Fibroblast of the conjunctiva (primary cell): Measurements from ENCODE around the gene HTT.

Experiments
- DNase-seq: peaks from one replicate; pipeline ENCODE4 v3.0.0-alpha.2; 2010; ENCODE audit warnings: low read depth

HTT gene

DNA sequence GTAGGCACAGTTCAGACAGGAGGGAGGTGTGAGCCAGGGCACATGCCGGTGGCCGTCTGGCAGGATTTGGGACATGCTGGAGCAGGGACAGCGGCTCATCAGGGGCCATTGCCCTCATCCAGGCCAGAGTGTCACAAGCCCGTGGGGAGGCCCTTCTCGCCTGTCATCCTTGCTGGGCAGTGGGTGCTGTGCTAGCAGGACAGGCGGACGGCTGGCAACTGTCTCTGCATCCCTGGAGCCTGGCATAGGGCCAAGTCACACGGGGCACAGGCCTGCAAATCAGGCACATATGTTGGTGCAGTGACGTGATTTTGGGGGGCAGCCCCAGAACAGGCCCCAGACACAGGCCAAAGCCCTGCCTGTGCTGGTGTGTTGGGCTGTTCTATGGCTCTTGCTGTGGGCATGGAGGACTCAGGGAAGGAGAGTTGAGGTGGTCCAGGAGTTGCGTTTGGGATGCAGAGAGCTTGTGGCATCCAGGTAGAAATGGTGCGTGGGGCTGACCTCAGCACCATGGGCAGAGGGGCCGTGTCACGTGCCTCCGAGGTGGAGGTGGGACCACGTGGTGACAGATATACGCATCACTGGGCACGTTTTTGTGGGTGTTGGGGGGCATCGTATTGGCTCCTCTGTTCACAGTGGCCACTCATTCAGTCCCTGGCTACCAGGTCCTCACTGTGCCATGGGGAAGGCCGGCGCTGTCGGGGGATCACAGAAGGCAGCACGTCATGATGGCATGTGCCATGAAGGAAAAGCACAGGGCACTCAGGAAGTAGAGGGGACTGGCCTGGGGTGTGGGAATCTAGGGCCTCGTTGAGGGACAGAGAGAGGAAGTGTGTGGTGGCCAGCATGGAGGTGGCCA lies 159.9 kb downstream of the HTT start:
- DNase-seq = no peak

DNA sequence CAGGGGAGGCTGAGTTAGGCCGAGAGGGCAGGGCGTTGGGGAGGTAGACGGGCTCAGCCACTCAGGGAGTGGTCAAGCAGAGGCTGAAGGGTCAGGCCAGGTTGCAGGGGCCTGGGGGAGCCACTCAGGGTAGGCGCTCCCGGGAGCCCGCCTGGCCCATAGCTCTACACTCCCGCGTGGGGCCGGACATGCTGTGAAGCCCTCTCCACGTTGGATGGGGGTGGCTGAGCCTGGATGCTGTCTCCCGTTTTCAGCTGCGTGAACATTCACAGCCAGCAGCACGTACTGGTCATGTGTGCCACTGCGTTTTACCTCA lies 160.5 kb downstream of the HTT start:
- no peak for DNase-seq

DNA sequence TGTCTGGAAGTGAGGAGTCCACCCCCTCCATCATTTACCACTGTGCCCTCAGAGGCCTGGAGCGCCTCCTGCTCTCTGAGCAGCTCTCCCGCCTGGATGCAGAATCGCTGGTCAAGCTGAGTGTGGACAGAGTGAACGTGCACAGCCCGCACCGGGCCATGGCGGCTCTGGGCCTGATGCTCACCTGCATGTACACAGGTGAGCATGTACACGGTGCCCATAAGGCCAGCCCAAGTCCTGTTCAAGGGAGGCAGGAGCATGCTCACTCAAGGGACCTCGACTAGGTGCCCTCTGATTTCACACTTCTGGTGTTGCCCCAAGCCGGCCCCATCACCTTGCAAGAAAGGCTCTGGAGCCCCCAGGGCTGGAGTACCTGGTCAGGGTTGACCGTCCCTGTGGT lies 161.1 kb downstream of the HTT start:
- DNase-seq = no peak

DNA sequence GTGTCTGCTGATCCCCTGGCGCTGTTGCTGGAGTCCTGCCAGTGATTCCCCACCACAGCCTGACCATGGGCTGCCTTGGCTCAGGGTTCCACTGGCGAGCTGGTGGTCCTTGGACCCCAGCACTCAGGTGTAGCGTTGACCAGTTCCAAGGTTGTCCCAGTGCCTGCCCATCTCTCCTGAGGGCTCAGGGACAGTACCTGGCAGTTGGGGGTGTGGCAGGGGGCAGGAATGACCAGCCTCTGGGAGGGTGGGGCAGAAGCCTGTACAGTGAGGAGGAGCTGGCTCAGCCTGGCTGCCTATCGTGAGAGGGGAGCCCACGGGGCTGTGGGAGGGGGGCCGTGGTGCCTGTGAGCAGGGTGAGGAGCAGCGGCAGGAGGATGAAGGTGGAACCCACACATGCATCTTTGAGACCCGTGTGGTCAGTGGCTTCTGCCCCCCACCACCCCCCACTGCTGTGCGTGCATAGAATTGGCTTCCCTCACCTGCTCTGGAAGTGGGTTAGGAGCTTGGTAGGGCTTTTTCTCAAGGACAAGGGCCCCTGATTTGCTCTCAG lies 161.9 kb downstream of the HTT start:
- DNase-seq = no peak

DNA sequence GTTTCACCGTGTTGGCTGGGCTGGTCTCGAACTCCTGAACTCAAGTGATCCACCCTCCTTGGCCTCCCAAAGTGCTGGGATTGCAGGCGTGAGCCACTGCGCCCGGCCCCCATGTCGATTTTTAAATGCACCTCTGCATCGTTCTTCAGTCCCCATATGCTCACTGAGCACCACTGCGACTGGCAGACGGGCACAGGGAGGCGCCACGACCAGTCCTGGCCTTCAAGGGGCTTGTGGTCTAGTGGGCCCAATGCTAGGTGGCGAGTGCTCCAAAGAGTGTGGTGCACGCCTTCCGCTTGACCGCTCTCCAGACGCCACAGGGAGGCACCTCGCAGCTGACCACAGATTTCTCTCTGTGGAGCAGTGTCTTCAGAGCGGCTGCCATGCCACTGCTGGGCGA lies 162.8 kb downstream of the HTT start:
- no peak for DNase-seq

DNA sequence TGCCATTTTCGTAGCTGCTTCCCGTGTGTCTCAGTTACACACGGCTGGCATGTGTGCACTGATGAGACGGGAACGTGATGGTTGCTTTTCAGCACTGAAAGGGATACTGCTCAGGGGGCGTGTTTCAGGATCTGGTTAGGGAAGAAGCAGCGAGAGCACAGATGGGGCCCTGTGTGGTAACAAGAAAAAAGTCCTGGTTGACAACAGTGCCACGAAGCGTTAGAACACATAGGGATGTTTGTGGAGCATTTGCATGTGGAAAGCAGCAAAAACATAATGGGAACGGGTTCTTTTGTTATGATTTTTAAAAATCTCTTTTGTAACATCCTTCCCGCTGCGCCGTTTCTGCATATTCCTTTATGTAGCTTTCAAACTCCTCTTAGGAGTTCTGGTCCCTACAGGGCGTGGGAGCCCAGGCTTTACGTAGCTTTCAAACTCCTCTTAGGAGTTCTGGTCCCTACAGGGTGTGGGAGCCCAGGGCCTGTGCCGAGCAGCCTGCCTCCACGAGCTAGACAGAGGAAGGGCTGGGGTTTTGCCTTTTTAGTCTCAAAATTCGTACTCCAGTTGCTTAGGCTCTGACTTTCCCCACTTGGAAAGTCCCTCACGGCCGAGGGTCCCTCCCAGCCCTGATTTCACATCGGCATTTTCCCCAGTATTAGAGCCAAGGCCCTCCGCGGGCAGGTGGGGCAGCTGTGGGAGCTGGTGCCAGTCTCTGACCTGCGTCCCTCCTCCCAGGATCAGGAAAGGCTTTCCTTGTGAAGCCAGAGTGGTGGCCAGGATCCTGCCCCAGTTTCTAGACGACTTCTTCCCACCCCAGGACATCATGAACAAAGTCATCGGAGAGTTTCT lies 163.5 kb downstream of the HTT start:
- no peak for DNase-seq

DNA sequence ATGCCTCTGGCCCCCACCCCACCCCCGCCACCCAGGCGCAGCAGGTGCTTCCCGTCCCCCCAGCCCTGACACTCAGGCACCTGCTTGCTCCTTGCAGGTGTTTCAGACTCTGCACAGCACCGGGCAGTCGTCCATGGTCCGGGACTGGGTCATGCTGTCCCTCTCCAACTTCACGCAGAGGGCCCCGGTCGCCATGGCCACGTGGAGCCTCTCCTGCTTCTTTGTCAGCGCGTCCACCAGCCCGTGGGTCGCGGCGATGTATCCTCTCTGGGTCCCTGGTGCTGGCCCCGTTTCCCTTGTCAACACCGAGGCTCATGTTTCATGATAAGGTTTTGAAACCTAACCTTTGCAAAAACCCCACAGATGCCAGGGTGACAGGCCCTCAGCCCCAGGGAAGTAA lies 164.2 kb downstream of the HTT start:
- DNase-seq = no peak

DNA sequence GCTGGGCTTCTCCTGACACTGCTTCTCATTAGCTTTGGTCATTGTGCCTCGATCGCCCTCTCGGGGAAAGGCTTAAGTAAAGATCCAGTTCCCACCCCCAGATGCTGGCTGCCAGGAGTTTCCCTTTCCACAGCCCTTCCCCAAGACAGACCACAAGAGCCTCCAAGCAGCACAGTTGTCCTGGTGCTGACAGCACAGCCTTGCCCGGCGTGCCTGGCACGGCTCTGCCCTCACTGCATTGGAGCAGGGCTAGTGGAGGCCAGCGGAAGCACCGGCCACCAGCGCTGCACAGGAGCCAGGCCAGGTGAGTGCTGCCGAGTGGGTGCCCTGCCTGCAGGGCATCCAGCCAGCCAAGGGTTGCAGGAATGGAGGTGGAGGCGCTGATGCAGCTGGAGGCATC lies 164.8 kb downstream of the HTT start:
- no peak for DNase-seq

DNA sequence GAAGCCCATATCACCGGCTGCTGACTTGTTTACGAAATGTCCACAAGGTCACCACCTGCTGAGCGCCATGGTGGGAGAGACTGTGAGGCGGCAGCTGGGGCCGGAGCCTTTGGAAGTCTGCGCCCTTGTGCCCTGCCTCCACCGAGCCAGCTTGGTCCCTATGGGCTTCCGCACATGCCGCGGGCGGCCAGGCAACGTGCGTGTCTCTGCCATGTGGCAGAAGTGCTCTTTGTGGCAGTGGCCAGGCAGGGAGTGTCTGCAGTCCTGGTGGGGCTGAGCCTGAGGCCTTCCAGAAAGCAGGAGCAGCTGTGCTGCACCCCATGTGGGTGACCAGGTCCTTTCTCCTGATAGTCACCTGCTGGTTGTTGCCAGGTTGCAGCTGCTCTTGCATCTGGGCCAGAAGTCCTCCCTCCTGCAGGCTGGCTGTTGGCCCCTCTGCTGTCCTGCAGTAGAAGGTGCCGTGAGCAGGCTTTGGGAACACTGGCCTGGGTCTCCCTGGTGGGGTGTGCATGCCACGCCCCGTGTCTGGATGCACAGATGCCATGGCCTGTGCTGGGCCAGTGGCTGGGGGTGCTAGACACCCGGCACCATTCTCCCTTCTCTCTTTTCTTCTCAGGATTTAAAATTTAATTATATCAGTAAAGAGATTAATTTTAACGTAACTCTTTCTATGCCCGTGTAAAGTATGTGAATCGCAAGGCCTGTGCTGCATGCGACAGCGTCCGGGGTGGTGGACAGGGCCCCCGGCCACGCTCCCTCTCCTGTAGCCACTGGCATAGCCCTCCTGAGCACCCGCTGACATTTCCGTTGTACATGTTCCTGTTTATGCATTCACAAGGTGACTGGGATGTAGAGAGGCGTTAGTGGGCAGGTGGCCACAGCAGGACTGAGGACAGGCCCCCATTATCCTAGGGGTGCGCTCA lies 165.8 kb downstream of the HTT start:
- DNase-seq = no peak

DNA sequence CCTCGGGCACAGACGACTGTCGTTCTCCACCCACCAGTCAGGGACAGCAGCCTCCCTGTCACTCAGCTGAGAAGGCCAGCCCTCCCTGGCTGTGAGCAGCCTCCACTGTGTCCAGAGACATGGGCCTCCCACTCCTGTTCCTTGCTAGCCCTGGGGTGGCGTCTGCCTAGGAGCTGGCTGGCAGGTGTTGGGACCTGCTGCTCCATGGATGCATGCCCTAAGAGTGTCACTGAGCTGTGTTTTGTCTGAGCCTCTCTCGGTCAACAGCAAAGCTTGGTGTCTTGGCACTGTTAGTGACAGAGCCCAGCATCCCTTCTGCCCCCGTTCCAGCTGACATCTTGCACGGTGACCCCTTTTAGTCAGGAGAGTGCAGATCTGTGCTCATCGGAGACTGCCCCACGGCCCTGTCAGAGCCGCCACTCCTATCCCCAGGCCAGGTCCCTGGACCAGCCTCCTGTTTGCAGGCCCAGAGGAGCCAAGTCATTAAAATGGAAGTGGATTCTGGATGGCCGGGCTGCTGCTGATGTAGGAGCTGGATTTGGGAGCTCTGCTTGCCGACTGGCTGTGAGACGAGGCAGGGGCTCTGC lies 166.5 kb downstream of the HTT start:
- no peak for DNase-seq

DNA sequence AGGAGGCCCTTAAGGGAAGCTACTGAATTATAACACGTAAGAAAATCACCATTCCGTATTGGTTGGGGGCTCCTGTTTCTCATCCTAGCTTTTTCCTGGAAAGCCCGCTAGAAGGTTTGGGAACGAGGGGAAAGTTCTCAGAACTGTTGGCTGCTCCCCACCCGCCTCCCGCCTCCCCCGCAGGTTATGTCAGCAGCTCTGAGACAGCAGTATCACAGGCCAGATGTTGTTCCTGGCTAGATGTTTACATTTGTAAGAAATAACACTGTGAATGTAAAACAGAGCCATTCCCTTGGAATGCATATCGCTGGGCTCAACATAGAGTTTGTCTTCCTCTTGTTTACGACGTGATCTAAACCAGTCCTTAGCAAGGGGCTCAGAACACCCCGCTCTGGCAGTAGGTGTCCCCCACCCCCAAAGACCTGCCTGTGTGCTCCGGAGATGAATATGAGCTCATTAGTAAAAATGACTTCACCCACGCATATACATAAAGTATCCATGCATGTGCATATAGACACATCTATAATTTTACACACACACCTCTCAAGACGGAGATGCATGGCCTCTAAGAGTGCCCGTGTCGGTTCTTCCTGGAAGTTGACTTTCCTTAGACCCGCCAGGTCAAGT lies 167.5 kb downstream of the HTT start:
- peak; percentile 49 for DNase-seq

DNA sequence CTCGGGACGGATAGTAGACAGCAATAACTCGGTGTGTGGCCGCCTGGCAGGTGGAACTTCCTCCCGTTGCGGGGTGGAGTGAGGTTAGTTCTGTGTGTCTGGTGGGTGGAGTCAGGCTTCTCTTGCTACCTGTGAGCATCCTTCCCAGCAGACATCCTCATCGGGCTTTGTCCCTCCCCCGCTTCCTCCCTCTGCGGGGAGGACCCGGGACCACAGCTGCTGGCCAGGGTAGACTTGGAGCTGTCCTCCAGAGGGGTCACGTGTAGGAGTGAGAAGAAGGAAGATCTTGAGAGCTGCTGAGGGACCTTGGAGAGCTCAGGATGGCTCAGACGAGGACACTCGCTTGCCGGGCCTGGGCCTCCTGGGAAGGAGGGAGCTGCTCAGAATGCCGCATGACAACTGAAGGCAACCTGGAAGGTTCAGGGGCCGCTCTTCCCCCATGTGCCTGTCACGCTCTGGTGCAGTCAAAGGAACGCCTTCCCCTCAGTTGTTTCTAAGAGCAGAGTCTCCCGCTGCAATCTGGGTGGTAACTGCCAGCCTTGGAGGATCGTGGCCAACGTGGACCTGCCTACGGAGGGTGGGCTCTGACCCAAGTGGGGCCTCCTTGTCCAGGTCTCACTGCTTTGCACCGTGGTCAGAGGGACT lies 168.8 kb downstream of the HTT start:
- DNase-seq = no peak

DNA sequence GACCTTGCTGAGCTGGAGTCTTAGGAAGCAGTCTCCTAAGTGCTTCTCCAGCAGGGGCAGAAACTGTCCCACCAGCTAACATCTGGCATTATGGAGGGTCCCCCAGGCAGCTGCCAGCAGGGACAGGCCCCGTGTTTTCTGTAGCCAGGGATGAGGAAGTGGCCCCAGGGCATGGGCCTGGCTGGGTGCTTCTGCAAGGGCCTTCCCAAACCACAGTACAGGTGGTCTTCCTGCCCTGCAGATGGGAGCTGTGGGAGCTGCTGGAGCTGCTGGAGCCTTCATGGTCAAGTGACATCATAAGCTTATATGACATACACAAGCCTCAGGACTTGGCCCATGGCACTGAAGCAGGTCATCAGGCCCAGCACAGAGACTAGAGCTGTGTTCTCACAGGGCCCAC lies 169.5 kb downstream of the HTT start:
- no peak for DNase-seq

DNA sequence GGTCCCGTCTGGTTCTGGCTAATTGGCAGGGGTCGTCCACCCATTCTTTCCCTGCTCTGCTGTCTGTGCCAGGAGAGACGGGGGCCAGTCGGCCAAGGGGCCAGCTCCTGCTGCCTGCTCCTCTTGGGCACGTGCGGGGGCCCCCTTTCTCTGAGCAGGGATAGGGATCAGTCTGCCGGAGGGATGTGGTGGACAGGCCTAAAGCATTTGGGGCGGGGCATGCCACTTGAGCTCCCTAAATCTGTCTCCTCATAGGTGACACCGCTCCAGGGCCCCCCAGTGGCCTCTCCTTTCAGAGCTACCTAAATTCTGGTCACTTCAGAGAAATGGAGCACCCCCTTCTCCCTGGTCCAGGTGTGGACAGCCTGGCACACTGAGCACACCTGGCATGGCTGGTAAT lies 170.3 kb downstream of the HTT start:
- DNase-seq = no peak

DNA sequence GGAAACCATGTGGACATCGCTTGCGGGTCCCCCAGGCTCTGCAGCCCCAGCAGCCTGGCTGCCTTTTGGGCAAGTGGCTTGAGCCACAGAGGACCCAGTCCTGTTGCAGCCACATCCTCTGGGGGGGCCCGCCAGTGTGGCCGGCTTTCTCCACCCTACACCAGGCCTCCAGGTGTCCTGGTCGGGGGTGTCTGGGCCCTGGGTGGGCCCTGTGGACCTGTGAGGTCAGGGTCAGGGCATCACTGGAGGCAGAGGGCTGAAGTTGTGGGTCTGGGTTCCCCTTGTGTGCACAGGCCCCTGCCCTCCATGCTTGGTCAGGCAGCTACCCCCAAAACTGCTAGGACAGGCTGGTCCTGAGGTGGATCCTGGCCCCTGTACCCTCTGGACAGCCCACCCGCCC lies 171.2 kb downstream of the HTT start:
- no peak for DNase-seq

DNA sequence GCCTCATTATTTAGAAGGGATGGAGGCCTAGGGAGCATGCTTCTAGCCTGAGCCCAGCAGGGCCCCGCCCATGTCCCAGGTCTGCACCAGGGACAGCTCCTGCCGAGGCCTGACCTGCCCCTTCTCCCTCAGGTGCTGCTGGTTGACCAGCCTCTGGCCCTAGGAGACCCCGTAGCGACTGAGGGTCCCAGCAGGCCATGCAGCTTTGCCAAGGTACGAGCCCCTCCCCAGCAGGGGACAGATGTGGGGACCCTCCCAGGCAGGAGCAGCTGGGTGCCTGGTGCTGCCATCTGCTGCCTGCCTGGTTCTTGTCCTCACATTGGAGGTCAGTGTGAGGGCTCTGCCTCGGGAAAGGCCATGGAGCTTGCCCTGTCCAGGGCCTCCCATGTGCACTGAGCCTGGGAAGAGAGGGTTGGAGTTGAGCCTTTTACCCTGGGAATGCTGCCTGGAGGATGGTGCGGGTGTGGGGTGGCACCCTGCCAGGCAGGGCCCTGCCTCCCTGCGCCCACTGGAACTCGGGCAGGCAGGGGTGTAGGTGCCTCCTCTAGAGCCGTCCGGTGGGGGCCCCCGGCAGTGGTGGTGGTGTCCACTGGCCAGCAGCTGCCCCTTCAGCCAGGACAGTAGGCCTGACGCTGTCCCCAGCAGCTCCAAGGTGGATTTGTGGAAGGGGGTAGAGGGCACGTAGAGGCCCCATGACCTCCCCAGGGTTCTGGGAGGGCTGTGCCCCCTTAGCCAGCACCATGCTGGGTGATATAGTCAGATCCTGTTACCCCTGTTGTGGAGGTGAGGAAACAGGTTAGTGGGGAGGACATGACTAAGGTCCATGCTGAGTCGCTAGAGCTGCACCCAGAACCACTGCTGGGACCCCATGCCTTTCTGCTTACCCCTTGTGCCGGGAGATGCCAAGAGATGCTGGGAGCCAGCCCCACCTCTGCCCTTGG lies 172.2 kb downstream of the HTT start:
- no peak for DNase-seq

DNA sequence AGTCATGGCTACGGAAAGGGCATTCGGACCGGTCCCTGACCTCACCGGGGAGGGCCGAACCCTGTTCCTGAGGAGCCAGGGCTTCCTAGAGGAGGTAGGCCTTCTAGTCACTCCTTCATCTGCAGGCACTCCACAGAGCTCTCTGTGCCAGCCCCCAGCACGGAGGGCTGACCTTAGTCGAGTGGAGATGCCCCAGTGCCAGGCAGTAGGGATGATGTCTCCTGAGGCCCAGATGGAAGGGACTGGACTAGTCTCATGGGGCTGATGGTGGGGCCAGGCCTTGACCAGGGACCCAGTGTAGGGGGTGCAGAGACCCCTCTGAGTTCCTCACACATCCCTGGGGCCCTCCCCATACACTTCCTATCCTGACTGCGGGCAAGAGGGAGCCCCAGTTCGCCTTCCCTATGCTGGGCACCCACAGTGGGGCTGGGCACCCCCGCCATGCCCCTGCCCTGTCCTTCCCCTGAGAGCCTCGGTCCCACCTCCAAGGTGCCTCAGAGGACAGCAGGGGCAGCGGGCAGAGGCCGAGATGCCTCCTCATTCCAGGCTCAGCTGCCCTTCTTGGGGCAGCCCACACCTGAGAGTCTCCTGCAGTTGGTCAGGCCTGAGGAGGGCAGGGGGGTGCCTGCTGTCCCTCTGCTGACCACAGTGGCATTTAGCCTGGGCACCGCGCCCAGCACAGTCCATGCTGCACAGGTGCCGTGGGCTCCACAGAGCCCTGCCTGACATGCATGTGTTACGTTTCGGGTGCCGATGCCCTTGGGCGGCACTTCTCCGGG lies 173.1 kb downstream of the HTT start:
- DNase-seq = no peak

DNA sequence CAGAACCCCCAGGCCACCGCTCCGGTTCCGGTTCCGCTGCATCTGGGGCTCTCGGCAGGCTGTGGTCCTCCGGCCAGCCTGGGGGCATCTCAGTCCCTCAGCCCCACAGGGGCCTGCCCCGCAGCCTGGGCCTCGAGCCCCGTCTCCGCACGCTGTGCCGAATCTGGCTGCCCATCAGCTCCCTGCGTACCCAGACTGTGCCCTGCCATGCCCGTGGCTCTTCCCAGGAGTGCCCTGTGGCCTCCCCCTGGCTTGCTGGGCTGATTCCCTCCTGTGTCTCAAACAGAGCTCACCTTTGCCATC lies 173.6 kb downstream of the HTT start:
- DNase-seq = no peak
